Activated CD8-positive, alpha-beta T cell treated with anti-CD3 and anti-CD28 coated beads, Interleukin-2, amount 10 ng/mL, durations not matched to agents 7 days and 5 days (primary cell): ENCODE results near the gene RNF13. TPM values are rescaled to one million over a fixed set of nuclear protein-coding genes. Genes with fewer than 3 reads are reported as not detected.

Experiments used
- ATAC-seq: fragments of 150-1000 bp; cut with Tn5 transposase; one replicate; pipeline ENCODE4 v1.10.0; 2021; ENCODE audit warnings: moderate library complexity
- CTCF ChIA-PET: fragments of 350-600 bp; sonication (Branson Sonifier 250); formaldehyde crosslinking; loops from one replicate; lab custom pipeline; 2021; ENCODE audit warnings: antibody characterized with exemption; lab: Charles Lee
- POLR2A ChIA-PET: fragments of 350-600 bp; sonication (Branson Sonifier 250); formaldehyde crosslinking; loops from one replicate; lab custom pipeline; 2021; ENCODE audit warnings: antibody characterized with exemption; lab: Charles Lee
- DNase-seq: peaks from one replicate; pipeline ENCODE4 v3.0.0-alpha.2; 2020
- H3K27ac Mint-ChIP-seq: one replicate; pipeline ENCODE4 v1.8.0; 2021; ENCODE audit warnings: mild to moderate bottlenecking, mixed read lengths
- H3K27me3 Mint-ChIP-seq: one replicate; pipeline ENCODE4 v1.8.0; 2021; ENCODE audit warnings: low read depth, mixed read lengths
- H3K36me3 Mint-ChIP-seq: one replicate; pipeline ENCODE4 v1.8.0; 2021; ENCODE audit warnings: low read depth, mixed read lengths
- H3K4me1 Mint-ChIP-seq: one replicate; pipeline ENCODE4 v1.8.0; 2021; ENCODE audit warnings: low read depth, mixed read lengths
- H3K4me3 Mint-ChIP-seq: one replicate; pipeline ENCODE4 v1.8.0; 2021; ENCODE audit warnings: mild to moderate bottlenecking, mixed read lengths
- H3K9me3 Mint-ChIP-seq: one replicate; pipeline ENCODE4 v1.8.0; 2022; ENCODE audit warnings: mixed read lengths; ENCODE audit not compliant: insufficient read depth
- total RNA-seq, 2 experiments: library from RNA; stranded (reverse); gene quantifications; one replicate each; pipeline ENCODE4 v1.2.3, GENCODE V29; 2021

The RNF13 gene
- total RNA-seq, 2 experiments from 2014 or later: 30.6 to 31.3 TPM

- CTCF ChIA-PET: interaction anchor here (1.9 kb wide), 1 partner anchor 49 kb away, joined by 5 read pairs; the partner anchor contains the start of gene COMMD2
- no peak overlapping the region for H3K27ac Mint-ChIP-seq
These were observed 11.4 kb upstream of the RNF13 start for GRCh38 chr3:149801639-149802038.

DNA sequence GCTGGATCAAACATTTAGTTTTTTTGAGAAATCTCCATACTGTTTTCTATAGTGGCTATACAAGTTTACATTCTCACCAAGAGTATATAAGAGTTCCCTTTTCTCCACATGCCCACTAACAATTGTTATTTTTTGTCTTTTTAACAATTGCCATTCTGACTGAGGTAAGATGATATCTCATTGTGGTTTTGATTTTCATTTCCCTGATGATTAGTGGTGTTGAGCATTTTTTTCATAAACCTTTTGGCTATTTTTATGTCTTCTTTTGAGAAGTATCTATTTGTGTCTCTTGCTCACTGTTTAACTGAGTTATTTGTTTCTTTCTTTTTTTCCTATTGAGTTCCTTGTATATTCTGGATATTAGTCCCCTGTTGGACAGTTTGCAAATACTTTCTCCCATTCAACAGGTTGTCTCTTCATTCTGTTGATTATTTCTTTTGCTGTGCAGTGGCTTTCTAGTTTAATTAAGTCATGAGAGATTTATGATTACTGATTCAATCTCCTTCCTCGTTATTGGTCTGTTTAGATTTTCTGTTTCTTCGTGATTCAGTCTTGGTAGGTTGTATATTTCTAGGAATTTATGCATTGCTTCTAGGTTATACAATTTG lies 6.7 kb upstream of the RNF13 start:
- Mint-ChIP-seq H3K27me3 (peaks cover 26% of the 10 kb centered on the region), H3K9me3 (no peaks in the 10 kb centered on the region), H3K36me3 (no peaks in the 10 kb centered on the region), H3K27ac (no peak overlapping the region), H3K4me1 (peaks cover 4% of the 10 kb centered on the region), H3K4me3 (no peak overlapping the region)
- POLR2A ChIA-PET: no interaction called here
- CTCF ChIA-PET: interaction anchor here (2.8 kb wide), 1 partner anchor 40 kb away, joined by 33 read pairs; no protein-coding TSS in a partner anchor
- DNase-seq: no peak
- ATAC-seq: no peak

More at GRCh38 chr3:149801639-149802038, 11.4 kb upstream of the RNF13 start:
- no peaks in the 10 kb centered on the region for H3K36me3 Mint-ChIP-seq
- no peaks in the 10 kb centered on the region for H3K4me1 Mint-ChIP-seq
- POLR2A ChIA-PET: no interaction called here
- no peaks in the 10 kb centered on the region for H3K9me3 Mint-ChIP-seq
- ATAC-seq (no peak), DNase-seq (no peak)
- no peak overlapping the region for H3K4me3 Mint-ChIP-seq
- H3K27me3 Mint-ChIP-seq: peaks cover 25% of the 10 kb centered on the region

DNA sequence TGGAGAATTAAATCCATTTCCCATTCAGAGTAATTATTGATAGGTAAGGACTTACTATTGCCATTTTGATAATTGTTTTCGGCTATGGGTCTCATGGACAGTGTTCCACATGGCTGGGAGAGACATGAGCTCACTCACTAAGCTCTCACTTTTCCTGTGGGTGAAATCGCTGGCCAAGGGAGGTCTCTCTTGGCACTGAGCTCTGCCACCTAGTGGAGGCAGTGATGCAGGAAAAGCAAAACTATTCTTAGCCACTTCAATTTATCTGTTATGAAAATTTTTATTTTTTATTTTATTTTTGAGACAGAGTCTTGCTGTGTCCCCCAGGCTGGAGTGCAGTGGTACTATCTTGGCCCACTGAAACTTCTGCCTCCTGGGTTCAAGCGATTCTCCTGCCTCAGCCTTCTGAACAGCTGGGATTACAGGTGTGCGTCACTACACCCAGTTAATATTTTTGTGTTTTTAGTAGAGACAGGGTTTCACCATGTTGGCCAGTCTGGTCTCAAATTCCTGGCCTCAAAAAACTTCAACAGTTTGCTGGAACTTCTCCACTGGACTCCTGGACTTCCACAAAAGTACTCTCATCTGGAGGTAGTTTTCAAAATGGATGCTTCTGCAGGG lies 4.7 kb upstream of the RNF13 start:
- Mint-ChIP-seq H3K27me3 (peaks cover 26% of the 10 kb centered on the region), H3K27ac (no peak overlapping the region), H3K9me3 (no peaks in the 10 kb centered on the region), H3K4me3 (no peak overlapping the region), H3K4me1 (peaks cover 10% of the 10 kb centered on the region), H3K36me3 (no peaks in the 10 kb centered on the region)
- ChIA-PET CTCF (interaction anchor here (0.6 to 2.8 kb wide), 39 partner anchors 10 to 589 kb away, joined by 3 to 37 read pairs (median 4); partner anchors contain the start of genes ANKUB1 and COMMD2), POLR2A (interaction anchor here (0.7 kb wide), 1 partner anchor 56 kb away, joined by 3 read pairs; the partner anchor contains the start of gene COMMD2)
- ATAC-seq (no peak), DNase-seq (peak; percentile 64)

DNA sequence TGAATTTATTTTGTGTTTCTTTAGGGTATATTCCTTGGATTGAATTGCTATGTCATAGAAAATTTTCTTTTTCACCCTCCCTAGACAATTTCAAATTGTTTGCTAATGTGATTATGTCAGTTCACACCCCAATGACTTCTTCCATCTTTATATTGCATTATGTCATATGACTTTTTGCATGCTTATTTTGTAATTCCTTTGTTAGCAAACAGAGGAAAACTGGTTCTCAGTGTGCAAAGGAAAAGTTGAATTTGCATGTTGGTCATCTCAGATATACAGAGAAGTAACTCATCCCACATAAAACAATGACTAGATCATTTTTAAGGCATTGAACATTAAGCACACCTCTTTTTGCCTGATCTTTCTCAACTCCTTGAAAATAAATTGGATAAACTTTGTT lies 3.3 kb upstream of the RNF13 start:
- CTCF ChIA-PET: interaction anchor here (1.1 to 2.4 kb wide), 4 partner anchors 27 to 243 kb away, joined by 3 to 20 read pairs (median 5); partner anchors contain the start of gene COMMD2
- Mint-ChIP-seq H3K27me3 (peaks cover 26% of the 10 kb centered on the region), H3K36me3 (peaks cover 5% of the 10 kb centered on the region), H3K4me3 (no peak overlapping the region), H3K4me1 (peaks cover 18% of the 10 kb centered on the region), H3K9me3 (no peaks in the 10 kb centered on the region), H3K27ac (no peak overlapping the region)
- DNase-seq (no peak), ATAC-seq (no peak)
- POLR2A ChIA-PET: no interaction called here

GRCh38 chr3:149810846-149811245 lies 2.2 kb upstream of the RNF13 start:
- Mint-ChIP-seq H3K9me3 (no peaks in the 10 kb centered on the region), H3K4me1 (peaks cover 28% of the 10 kb centered on the region), H3K27ac (no peak overlapping the region), H3K27me3 (peaks cover 17% of the 10 kb centered on the region), H3K36me3 (peaks cover 13% of the 10 kb centered on the region), H3K4me3 (no peak overlapping the region)
- ChIA-PET POLR2A (no interaction called here), CTCF (no interaction called here)
- no peak for ATAC-seq
- DNase-seq: no peak

DNA sequence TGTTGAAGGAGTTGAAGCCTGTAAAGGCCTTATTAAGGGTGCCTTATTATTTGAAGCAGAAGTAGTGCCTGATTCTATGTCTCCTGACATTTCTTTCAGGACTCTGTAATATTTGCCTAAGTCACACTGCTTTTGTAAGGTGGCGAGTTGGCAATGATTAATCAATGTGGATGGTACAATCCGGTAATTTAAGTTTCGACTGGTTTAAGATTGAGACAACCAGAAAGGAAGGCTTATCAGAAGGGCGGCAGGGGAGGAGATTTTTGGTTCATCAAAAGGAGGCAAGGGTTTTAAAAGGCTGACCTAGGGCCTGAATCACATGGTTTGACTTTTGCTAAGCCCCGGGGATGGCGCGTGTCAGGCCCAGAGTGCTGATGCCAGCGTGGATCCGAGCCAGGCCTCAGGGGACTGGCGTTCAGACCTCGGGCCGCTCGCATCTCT lies 830 bp upstream of the RNF13 start:
- peaks cover 41% of the 10 kb centered on the region for H3K4me1 Mint-ChIP-seq
- CTCF ChIA-PET: no interaction called here
- H3K27me3 Mint-ChIP-seq: peaks cover 8% of the 10 kb centered on the region

DNA sequence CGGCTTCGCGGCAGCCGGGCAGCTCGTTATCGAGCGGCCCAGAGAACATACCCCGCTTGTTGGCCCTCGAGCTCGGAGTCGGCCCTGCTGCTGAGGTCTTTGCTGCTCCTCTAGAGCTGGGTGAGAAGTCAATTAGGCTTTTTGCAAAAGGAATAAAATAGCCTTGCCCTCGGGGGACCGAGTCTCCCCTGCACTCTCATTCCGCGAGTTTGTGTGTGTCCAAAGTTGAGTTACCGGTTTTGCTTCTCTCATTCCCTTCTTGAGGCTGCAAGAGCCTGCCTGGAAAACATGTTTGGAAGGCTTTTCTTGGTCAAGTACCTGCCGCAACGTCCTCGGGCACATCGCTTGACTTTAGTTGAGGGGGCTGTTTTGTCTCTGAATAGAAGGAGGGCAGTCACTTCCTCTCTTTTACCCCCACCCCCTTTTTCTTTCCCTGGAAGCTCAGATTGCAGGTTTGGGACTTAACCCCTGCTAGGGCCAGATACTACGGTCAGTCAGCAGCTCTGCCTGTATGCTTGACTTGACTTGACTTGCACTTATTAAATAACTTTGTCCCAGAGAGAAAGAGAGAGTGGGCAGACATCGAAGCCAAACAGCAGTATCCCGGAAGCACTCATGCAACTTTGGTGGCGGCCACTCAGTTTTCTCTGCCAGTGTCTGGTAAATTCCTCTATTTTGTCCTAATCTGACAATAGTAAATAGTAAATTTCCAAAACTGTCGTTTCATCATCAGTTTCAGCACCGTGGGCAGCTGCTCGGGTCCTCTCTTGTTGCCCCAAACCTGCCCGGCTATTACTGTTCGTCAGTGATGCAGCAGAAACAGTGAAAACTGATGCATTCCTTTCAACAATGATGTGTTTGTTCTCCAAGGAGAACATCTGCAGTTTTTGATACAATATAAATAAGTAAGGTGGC lies 609 bp downstream of the RNF13 start:
- peaks cover 48% of the 10 kb centered on the region for H3K4me1 Mint-ChIP-seq
- H3K4me3 Mint-ChIP-seq: peak overlapping the region; percentile 97
- ChIA-PET CTCF (interaction anchor here (1.0 kb wide), 1 partner anchor 62 kb away, joined by 3 read pairs; no protein-coding TSS in a partner anchor), POLR2A (interaction anchor here (0.6 to 1.0 kb wide), 3 partner anchors 11 to 62 kb away, joined by 3 to 4 read pairs (median 3); partner anchors contain the start of gene COMMD2)
- peak; percentile 26 for ATAC-seq
- peak; percentile 38 for DNase-seq
- H3K36me3 Mint-ChIP-seq: peaks cover 18% of the 10 kb centered on the region
- H3K9me3 Mint-ChIP-seq: no peaks in the 10 kb centered on the region
- H3K27me3 Mint-ChIP-seq: peaks cover 4% of the 10 kb centered on the region
- H3K27ac Mint-ChIP-seq: peak overlapping the region; percentile 100

More for the DNA sequence above, 830 bp upstream of the RNF13 start:
- DNase-seq: no peak
- Mint-ChIP-seq H3K27ac (peak overlapping the region; percentile 100), H3K9me3 (no peaks in the 10 kb centered on the region), H3K36me3 (peaks cover 17% of the 10 kb centered on the region), H3K4me3 (peak overlapping the region; percentile 97)
- POLR2A ChIA-PET: no interaction called here
- ATAC-seq: no peak

- ChIA-PET POLR2A (no interaction called here), CTCF (interaction anchor here (0.5 kb wide), 1 partner anchor 355 kb away, joined by 3 read pairs; no protein-coding TSS in a partner anchor)
- Mint-ChIP-seq H3K4me1 (peaks cover 54% of the 10 kb centered on the region), H3K9me3 (no peaks in the 10 kb centered on the region), H3K36me3 (peaks cover 21% of the 10 kb centered on the region), H3K27ac (no peak overlapping the region), H3K4me3 (peak overlapping the region; percentile 97), H3K27me3 (no peaks in the 10 kb centered on the region)
- DNase-seq (no peak), ATAC-seq (no peak)
These were observed 2.3 kb downstream of the RNF13 start for GRCh38 chr3:149815321-149815720.

DNA sequence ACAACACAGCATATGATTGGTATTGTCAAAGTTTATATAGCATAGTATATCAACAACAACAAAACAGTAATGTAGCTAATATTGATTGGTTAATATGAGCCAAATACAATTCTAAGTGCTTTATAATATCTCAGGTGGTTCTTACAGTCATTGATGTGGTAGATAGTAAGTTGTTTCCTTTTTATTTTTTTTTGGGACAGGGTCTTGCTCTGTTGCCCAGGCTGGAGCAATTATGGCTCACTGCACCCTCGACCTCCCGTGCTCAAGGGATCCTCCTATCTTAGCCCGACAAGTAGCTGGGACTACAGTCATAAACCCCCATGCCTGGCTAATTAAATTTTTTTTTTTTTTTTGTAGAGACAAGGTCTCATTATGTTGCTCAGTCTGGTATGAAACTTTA lies 2.7 kb downstream of the RNF13 start:
- DNase-seq (no peak), ATAC-seq (no peak)
- no peaks in the 10 kb centered on the region for H3K27me3 Mint-ChIP-seq
- H3K27ac Mint-ChIP-seq: no peak overlapping the region
- ChIA-PET POLR2A (no interaction called here), CTCF (no interaction called here)
- H3K36me3 Mint-ChIP-seq: peaks cover 24% of the 10 kb centered on the region
- no peak overlapping the region for H3K4me3 Mint-ChIP-seq
- peaks cover 54% of the 10 kb centered on the region for H3K4me1 Mint-ChIP-seq
- H3K9me3 Mint-ChIP-seq: no peaks in the 10 kb centered on the region

DNA sequence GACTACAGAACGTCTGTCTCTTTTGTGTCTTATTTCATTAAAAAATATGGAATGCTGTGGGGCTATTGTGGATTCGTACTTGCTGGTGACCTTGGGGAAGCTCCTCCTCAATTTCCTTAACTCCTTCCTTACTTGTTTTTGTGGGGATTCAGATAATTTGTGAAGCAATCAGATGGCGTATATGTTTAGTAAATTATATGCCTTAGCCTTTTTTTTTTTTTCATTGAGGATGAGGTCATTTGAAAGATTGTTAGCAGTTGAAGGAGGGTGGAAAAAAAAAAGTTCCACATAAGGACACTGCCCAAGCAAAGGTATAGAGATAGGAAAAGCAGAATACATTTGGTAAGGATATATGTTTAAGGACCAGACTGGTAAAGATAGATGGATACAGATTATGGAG lies 3.3 kb downstream of the RNF13 start:
- peaks cover under 1% of the 10 kb centered on the region for H3K9me3 Mint-ChIP-seq
- no peak overlapping the region for H3K27ac Mint-ChIP-seq
- DNase-seq (no peak), ATAC-seq (no peak)
- peaks cover 27% of the 10 kb centered on the region for H3K36me3 Mint-ChIP-seq
- CTCF ChIA-PET: no interaction called here
- no peak overlapping the region for H3K4me3 Mint-ChIP-seq
- no peaks in the 10 kb centered on the region for H3K27me3 Mint-ChIP-seq
- POLR2A ChIA-PET: no interaction called here
- peaks cover 54% of the 10 kb centered on the region for H3K4me1 Mint-ChIP-seq

DNA sequence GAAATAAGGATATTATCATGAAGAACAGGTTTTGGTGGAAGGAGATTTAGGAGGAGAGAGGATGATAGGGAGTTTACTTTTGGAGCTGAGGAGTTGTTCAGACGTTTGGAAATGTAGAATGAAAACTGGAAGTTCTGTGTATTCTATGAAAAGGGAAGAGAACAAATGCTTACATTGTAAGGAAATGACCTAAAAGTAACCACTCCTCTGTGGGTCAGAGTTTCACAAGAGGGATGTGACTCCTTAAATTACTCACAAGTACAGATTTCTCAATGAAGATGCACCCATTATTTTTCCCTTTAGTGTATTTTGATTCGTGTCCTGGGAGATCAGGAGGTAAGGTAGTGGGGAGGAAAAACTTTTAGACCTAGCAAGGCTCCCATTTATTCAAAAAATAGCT lies 4.0 kb downstream of the RNF13 start:
- Mint-ChIP-seq H3K4me1 (peaks cover 53% of the 10 kb centered on the region), H3K4me3 (no peak overlapping the region), H3K27ac (no peak overlapping the region), H3K9me3 (peaks cover 4% of the 10 kb centered on the region), H3K27me3 (no peaks in the 10 kb centered on the region), H3K36me3 (peaks cover 30% of the 10 kb centered on the region)
- ChIA-PET CTCF (interaction anchor here (8.1 kb wide), 1 partner anchor 9 kb away, joined by 37 read pairs; no protein-coding TSS in a partner anchor), POLR2A (no interaction called here)
- ATAC-seq (no peak), DNase-seq (no peak)
